Bronchial smooth muscle cell (primary cell): ENCODE results near the gene ARL8B. TPM values are rescaled to one million over a fixed set of nuclear protein-coding genes. Genes with fewer than 3 reads are reported as not detected.

Experiments used
- total RNA-seq: library from RNA; depleted of rRNA; stranded (reverse); fragments of >200 nt; gene quantifications from 2 replicates; pipeline ENCODE4 v1.2.1, GENCODE V29; 2014

ARL8B gene
- 61.2 and 76.4 TPM in 2 replicates for total RNA-seq

GRCh38 chr3:5122030-5122740, at the start of gene ARL8B:
Gene ARL8B (plus strand): TSS chr3:5122292. CDS start chr3:5122466, 174 bp downstream.

GRCh38 chr3:5187156-5187919, 65.2 kb downstream of the ARL8B start, which contains the start of gene EDEM1:
Gene EDEM1 (plus strand): TSS chr3:5187707. CDS start chr3:5187806, 99 bp downstream.

Other genes starting within 250 kb of the ARL8B start
- 3.9 and 7.9 TPM in 2 replicates for gene BHLHE40, start 142.9 kb upstream of the ARL8B start, total RNA-seq
- 7.0 and 18.6 TPM in 2 replicates for gene EDEM1, start 65.4 kb downstream of the ARL8B start, total RNA-seq